Activated naive CD8-positive, alpha-beta T cell treated with anti-CD3 and anti-CD28 coated beads, Interleukin-2, amount 50 U/mL, for 24 hours (primary cell): ENCODE data around the gene RDH12.
"Not testable (repeated sequence)": the region's sequence is repeated elsewhere in the genome, so short reads cannot be mapped to it uniquely, and the experiment has no call there.

ENCODE experiments used
- ATAC-seq: fragments of 150-1000 bp; cut with Tn5 transposase; one replicate; pipeline ENCODE4 v1.10.0; 2021
- DNase-seq: peaks from one replicate; pipeline ENCODE4 v3.0.0; 2021
- H3K27ac Mint-ChIP-seq: one replicate; pipeline ENCODE4 v1.8.0; 2021; ENCODE audit warnings: mild to moderate bottlenecking, mixed read lengths
- H3K27me3 Mint-ChIP-seq: one replicate; pipeline ENCODE4 v1.8.0; 2021; ENCODE audit warnings: mixed read lengths
- H3K36me3 Mint-ChIP-seq: one replicate; pipeline ENCODE4 v1.8.0; 2021; ENCODE audit warnings: low read depth, mixed read lengths
- H3K4me1 Mint-ChIP-seq: one replicate; pipeline ENCODE4 v1.8.0; 2021; ENCODE audit warnings: mixed read lengths
- H3K4me3 Mint-ChIP-seq: one replicate; pipeline ENCODE4 v1.8.0; 2021; ENCODE audit warnings: mild to moderate bottlenecking, moderate library complexity, mixed read lengths
- H3K9me3 Mint-ChIP-seq: one replicate; pipeline ENCODE4 v1.8.0; 2021; ENCODE audit warnings: mixed read lengths

Gene RDH12

DNA sequence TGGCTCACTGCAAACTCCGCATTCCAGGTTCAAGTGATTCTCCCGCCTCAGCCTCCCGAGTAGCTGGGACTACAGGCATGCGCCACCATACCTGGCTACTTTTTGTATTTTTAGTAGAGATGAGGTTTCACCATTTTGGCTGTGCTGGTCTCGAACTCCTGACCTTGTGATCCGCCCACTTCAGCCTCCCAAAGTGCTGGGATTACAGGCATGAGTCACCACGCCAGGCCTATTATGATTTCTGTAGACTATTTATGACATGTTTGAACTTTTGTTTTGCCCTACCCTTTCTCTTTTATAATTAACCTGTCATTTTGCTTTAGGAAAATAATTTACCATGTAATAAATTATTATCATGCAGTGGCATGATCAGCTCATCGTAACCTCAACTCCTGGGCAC lies at the start of gene RDH12:
RDH12 (plus strand) TSS at position 395 of the 400 bp plus-strand sequence. CDS start 20,757 bp downstream, outside the sequence.
- ATAC-seq, DNase-seq, H3K27me3 Mint-ChIP-seq, H3K4me3 Mint-ChIP-seq, H3K9me3 Mint-ChIP-seq, H3K36me3 Mint-ChIP-seq, H3K27ac Mint-ChIP-seq, H3K4me1 Mint-ChIP-seq: not testable (repeated sequence)

DNA sequence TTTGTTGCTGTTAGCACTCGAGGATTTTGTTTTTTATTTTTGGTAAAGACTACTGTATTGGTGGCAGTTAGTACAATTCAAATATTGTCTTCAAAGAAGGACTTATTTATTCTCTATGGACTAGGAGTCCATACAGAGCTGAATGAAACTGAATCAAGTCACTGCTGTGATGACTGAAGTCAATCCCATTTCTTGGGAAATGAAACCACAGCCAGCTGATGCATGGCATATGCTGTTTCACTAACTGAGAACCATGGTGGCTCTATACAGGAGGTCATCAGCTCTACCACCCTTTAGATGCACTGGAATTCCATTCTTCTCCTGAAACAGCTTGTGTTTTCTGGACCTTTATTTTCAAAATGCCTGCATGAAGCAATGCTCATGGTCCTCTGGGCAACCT lies 49.5 kb upstream of the RDH12 start:
- H3K36me3 Mint-ChIP-seq, result peaks cover 28% of the 10 kb centered on the region
- DNase-seq (no peak), ATAC-seq (no peak)
- no peaks in the 10 kb centered on the region for H3K27me3 Mint-ChIP-seq
- no peaks in the 10 kb centered on the region for H3K4me1 Mint-ChIP-seq
- H3K4me3 Mint-ChIP-seq, result no peak overlapping the region
- H3K9me3 Mint-ChIP-seq, result no peaks in the 10 kb centered on the region
- no peak overlapping the region for H3K27ac Mint-ChIP-seq

DNA sequence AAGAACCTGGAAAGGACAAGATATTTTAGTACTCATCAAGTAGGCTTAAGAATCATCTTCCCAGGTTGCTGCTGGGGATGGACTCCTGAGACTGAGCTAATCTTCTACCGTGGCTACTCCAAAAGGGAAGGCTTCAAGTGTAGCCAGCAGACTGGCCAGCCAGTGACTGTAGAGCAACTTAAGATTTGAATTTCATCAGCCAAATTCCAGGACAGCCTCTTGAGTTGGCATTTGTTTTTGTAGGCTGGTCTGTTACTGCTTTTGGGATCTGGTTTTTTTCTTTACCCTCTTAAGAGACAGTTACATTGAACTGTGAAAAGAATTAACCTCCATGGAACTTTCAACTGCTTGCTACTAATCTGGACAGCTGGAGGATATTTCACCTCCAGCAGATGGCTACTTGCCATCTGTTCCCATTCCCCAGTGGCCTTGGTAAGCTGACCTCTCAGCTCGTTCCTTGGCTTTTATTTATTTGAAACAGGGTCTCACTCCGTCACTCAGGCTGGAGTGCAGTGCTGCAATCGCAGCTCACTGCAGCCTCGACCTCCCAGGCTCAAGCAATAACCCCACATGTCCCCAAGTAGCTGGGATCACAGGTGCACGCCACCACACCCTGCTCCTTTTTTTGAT lies 47.9 kb upstream of the RDH12 start:
- H3K4me3 Mint-ChIP-seq, result no peak overlapping the region
- H3K4me1 Mint-ChIP-seq, result no peaks in the 10 kb centered on the region
- ATAC-seq, result no peak
- H3K36me3 Mint-ChIP-seq, result peaks cover 37% of the 10 kb centered on the region
- H3K27ac Mint-ChIP-seq, result no peak overlapping the region
- DNase-seq, result no peak
- no peaks in the 10 kb centered on the region for H3K9me3 Mint-ChIP-seq
- no peaks in the 10 kb centered on the region for H3K27me3 Mint-ChIP-seq

DNA sequence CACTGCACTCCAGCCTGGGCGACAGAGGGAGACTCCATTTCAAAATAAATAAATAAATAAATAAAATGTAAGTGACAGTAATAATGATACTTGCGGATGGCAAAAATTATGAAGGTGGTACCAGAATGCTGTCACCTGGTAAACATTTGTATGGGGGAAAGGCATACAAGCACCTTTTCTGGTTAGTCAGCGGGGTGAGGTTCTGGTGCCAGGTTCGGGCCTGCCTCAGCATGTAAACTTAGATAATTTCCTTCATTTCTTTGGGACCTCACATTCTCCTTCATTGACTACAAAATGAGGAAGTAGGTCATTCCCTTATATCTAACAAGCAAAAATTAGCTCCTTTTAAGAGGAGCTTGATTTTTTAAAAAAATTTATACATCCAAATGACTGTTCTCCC lies 38.1 kb upstream of the RDH12 start:
- no peak overlapping the region for H3K27ac Mint-ChIP-seq
- peaks cover 3% of the 10 kb centered on the region for H3K36me3 Mint-ChIP-seq
- H3K9me3 Mint-ChIP-seq, result no peaks in the 10 kb centered on the region
- peaks cover 40% of the 10 kb centered on the region for H3K4me1 Mint-ChIP-seq
- no peaks in the 10 kb centered on the region for H3K27me3 Mint-ChIP-seq
- DNase-seq (no peak), ATAC-seq (no peak)
- H3K4me3 Mint-ChIP-seq, result no peak overlapping the region

DNA sequence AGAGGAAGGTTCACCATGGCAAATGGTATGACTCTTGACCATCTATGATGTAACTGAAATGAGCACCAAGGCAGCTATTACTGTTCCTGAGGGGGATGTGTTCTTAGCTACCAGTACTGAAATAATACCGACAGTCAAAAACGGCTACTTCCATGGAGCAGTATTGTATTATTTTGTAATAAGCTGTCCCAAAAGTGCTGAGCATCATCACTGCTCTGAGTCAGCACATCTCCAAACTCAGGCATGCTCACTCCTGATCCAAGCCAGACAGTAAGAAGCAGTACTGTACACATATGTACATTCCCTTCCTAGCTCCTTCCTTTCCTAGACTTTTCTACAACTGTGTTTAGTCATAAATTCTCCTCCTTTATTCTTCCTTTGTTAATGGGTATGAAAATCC lies 35.8 kb upstream of the RDH12 start:
- H3K36me3 Mint-ChIP-seq, result no peaks in the 10 kb centered on the region
- H3K4me3 Mint-ChIP-seq, result no peak overlapping the region
- H3K4me1 Mint-ChIP-seq, result peaks cover 50% of the 10 kb centered on the region
- ATAC-seq (no peak), DNase-seq (no peak)
- no peaks in the 10 kb centered on the region for H3K9me3 Mint-ChIP-seq
- H3K27me3 Mint-ChIP-seq, result no peaks in the 10 kb centered on the region
- no peak overlapping the region for H3K27ac Mint-ChIP-seq

DNA sequence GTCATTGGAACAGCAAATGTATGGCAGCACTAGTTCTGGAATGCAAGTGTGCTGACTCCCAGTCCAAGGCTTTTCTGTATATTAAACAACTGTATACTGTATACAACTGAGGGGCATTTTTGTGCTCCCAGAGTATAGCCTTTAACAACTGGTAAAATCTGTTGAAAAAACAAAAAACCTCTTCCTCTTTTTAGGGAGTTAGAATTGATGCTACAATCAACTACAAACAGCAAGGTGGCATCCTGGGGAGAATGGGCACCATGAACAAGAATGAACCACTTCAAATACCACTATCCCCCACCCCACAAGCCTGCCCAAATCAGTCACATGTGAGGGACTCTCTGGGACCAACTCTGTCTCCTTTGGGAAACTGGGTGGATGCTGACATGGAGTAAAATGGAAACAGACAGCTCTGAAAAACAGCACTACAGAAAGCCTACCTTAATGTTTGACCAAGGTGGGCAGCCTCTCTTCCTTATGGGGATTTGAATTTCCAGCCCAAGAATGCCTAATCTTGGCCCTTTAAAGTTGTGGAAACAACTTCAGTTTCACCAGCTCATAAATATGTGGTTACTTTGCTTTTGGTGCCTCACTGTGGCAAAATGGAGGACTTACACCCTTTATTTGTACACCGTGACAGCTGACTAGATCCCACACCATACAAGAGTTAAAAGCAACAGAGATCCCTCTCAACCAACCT lies 34.8 kb upstream of the RDH12 start:
- ATAC-seq (peak; percentile 77), DNase-seq (no peak)
- Mint-ChIP-seq H3K4me1 (peaks cover 56% of the 10 kb centered on the region), H3K4me3 (no peak overlapping the region), H3K27me3 (no peaks in the 10 kb centered on the region), H3K27ac (peak overlapping the region; percentile 58), H3K36me3 (no peaks in the 10 kb centered on the region), H3K9me3 (no peaks in the 10 kb centered on the region)

DNA sequence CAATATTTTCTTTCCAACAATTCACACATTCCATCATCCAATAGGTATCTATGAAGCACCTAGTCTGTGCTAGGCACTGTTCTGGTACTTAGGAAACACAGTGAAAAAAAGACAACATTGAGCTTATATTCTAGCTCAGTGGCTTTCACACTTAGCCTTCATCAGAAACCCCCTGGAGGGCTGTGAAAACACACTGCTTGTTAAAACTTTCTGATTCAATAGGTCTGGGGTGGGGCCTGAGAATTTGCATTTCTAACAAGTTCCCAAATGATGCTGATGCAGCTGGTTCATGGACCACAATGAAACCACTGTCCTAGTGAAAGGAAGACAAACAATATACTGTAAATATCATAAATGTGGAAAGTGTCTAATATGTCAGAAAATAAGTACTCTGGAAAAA lies 33.1 kb upstream of the RDH12 start:
- DNase-seq (no peak), ATAC-seq (peak; percentile 60)
- no peaks in the 10 kb centered on the region for H3K27me3 Mint-ChIP-seq
- H3K27ac Mint-ChIP-seq, result peak overlapping the region; percentile 28
- H3K9me3 Mint-ChIP-seq, result no peaks in the 10 kb centered on the region
- H3K4me1 Mint-ChIP-seq, result peaks cover 62% of the 10 kb centered on the region
- H3K4me3 Mint-ChIP-seq, result no peak overlapping the region
- no peaks in the 10 kb centered on the region for H3K36me3 Mint-ChIP-seq

DNA sequence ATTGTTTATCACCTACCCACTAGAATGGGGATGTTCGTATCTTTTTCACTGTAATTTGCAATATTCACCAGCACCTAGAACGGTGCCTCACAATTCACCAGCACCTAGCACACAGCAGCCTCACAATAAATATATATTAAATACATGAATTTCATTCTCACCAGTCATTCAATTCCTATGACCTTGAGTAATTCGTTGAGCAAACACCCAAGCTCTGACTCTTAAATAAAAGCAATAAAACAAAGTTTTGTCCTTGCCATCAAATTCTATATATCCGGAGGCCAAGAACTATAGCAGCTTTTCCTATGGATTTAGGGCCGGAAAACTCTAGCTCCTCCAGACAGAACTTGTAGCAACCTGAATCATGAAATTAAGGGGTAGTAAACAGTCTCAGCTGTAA lies 28.2 kb upstream of the RDH12 start:
- peaks cover 37% of the 10 kb centered on the region for H3K4me1 Mint-ChIP-seq
- no peaks in the 10 kb centered on the region for H3K27me3 Mint-ChIP-seq
- DNase-seq (no peak), ATAC-seq (no peak)
- H3K9me3 Mint-ChIP-seq, result no peaks in the 10 kb centered on the region
- H3K36me3 Mint-ChIP-seq, result peaks cover 16% of the 10 kb centered on the region
- peak overlapping the region; percentile 91 for H3K4me3 Mint-ChIP-seq
- peak overlapping the region; percentile 75 for H3K27ac Mint-ChIP-seq

DNA sequence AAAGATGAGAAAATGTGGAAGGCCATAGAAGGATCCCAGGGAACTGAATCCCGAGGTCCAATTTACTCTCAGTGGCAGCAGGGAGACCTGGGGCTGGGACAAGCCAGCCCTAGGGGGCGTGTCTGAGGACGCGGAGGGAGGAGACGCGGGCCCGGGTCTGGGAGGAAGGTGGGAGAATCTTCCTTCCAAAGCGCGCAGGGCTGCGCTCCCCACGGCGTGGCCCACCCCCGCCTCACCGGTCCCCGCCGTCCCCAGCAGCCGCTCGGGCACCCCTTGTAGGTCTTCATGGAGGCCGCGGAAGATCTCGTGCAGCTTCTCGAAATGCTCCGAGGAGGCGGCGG lies 27.6 kb upstream of the RDH12 start:
- no peaks in the 10 kb centered on the region for H3K27me3 Mint-ChIP-seq
- peak overlapping the region; percentile 75 for H3K27ac Mint-ChIP-seq
- H3K4me1 Mint-ChIP-seq, result peaks cover 30% of the 10 kb centered on the region

DNA sequence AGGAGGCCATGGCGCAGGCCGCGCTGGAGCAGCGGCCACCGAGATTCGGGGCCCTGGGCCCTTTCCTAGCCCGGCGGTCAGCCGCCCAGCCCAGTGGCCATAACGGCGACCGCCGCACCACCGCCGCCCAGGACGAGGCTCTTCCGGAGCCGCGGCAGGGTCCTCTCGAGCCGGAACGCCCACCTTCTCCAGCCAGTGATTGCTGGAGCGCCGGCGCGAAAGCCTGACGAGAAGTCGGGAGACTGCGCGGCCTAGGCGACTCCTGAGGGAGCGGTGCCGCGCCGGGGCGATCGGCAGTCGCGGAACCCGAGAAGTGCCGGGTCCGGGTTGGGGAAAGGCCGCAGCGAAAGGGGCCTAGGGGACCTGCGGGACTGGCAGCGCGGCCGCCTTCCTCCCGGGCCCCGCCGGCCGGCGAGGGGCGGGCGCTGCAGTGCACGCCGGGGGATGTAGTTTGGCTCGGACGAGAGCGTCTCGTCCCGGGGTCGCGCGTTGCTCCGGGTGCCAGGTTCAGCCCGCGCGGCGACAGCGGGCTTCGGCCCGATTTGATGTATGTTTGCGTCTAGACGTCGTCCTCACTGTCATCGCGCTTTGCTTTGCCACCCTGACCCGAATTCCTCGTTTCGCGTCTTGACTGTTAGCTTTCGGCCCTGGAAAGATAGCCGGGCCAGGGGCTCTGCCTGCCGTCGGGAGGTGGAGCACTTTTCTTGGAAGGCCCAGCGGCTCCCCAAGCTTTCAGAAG lies 27.0 kb upstream of the RDH12 start, which contains the start of gene VTI1B:
VTI1B (minus strand) TSS at position 153 of the 739 bp plus-strand sequence; CDS start at position 10, 143 bp downstream.
- peak within 1 kb of the TSS; percentile 91 for H3K4me3 Mint-ChIP-seq
- H3K4me1 Mint-ChIP-seq, result peaks cover 27% of the 10 kb centered on the region
- no peaks in the 10 kb centered on the region for H3K9me3 Mint-ChIP-seq
- H3K27ac Mint-ChIP-seq, result peak within 1 kb of the TSS; percentile 75
- no peaks in the 10 kb centered on the region for H3K27me3 Mint-ChIP-seq
- peaks cover 16% of the 10 kb centered on the region for H3K36me3 Mint-ChIP-seq
- DNase-seq, result peak; percentile 81
- ATAC-seq, result peak; percentile 95

More for the DNA sequence above, 27.6 kb upstream of the RDH12 start:
- peak; percentile 62 for DNase-seq
- H3K9me3 Mint-ChIP-seq, result no peaks in the 10 kb centered on the region
- ATAC-seq, result peak; percentile 69
- H3K36me3 Mint-ChIP-seq, result peaks cover 16% of the 10 kb centered on the region
- H3K4me3 Mint-ChIP-seq, result peak overlapping the region; percentile 91

DNA sequence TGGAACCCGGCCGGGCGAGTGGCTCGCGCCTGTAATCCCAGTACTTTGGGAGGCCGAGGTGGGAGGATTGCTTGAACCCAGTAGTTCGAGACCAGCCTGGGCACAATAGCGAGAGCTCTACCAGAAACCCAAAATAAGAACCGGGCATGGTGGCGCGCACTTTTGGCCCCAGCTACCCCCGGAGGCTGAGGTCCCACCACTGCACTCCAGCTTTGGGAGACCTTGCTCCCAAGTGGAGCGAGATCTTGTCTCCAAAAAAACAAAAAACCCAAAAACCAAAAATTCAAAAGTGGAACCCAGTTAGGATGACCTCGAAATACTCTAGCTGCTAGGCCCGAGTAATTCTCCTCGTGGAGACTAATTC lies 26.5 kb upstream of the RDH12 start:
- Mint-ChIP-seq H3K27me3 (no peaks in the 10 kb centered on the region), H3K9me3 (no peaks in the 10 kb centered on the region), H3K4me3 (peak overlapping the region; percentile 91), H3K4me1 (peaks cover 31% of the 10 kb centered on the region), H3K36me3 (peaks cover 22% of the 10 kb centered on the region), H3K27ac (peak overlapping the region; percentile 75)
- ATAC-seq, result no peak
- DNase-seq, result no peak

DNA sequence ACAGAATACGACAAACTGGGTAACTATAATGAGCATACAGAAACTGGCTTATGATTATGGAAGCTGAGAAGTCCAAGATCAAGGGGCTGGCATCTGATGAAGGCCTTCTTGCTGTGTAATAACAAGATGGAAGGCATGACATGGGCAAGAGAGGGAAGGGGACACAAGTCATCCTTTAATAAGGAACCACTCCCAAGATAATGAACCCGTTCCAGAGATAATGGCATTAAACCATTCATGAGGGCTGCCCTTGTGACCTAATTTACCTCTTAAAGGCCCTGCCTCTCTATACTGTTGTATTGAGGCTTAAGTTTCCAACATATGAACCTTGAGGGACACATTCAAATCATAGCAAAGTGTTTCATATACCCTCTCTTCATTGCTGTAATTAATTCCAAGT lies 22.7 kb upstream of the RDH12 start:
- Mint-ChIP-seq H3K27me3 (no peaks in the 10 kb centered on the region), H3K4me3 (no peak overlapping the region), H3K9me3 (no peaks in the 10 kb centered on the region), H3K27ac (no peak overlapping the region), H3K4me1 (peaks cover 25% of the 10 kb centered on the region), H3K36me3 (peaks cover 49% of the 10 kb centered on the region)
- DNase-seq (no peak), ATAC-seq (no peak)

DNA sequence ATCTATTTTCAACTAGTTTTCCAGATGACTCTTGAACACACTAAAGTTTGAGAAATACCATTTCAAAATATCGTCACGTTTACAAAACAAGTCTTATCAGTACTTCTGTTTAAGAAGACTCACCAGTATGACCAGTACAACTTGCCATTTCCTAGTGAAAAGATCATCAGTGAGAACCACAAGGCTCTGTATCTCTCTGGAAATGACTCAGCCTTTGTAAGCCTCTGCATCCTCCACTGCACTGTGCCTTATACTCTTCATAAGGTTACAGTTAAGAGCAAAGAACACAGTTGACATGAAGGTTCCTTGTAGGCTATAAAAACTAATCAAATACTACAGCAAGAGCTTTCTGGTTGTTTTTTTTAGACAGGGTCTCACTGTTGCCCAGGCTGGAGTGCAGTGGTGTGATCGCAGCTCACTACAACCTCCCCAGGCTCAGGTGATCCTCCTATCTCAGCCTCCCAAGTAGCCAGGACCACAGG lies 21.5 kb upstream of the RDH12 start:
- peaks cover 26% of the 10 kb centered on the region for H3K4me1 Mint-ChIP-seq
- H3K27ac Mint-ChIP-seq, result peak overlapping the region; percentile 61
- no peaks in the 10 kb centered on the region for H3K27me3 Mint-ChIP-seq
- ATAC-seq (peak; percentile 98), DNase-seq (no peak)
- peaks cover 60% of the 10 kb centered on the region for H3K36me3 Mint-ChIP-seq
- no peak overlapping the region for H3K4me3 Mint-ChIP-seq
- H3K9me3 Mint-ChIP-seq, result no peaks in the 10 kb centered on the region

DNA sequence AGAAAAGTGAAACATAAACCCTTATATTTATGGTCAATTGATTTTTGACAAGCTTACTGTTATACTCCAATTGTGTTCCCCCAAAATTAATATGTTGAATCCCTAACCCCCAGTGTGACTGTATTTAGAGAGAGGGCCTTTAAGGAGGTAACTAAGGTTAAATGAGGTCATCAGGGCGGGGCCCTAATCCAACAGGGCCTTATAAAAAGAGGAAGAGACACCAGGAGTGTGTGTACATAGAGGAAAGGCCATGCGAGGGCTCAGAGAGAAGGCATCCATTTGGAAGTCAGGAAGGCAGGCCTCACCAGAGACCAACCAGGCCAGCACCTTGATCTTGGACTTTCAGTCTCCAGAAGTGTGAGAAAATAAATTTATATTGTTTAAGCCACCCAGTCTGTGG lies 20.7 kb upstream of the RDH12 start:
- H3K9me3 Mint-ChIP-seq, result no peaks in the 10 kb centered on the region
- H3K4me3 Mint-ChIP-seq, result no peak overlapping the region
- no peak overlapping the region for H3K27ac Mint-ChIP-seq
- DNase-seq (no peak), ATAC-seq (no peak)
- H3K27me3 Mint-ChIP-seq, result no peaks in the 10 kb centered on the region
- peaks cover 21% of the 10 kb centered on the region for H3K4me1 Mint-ChIP-seq
- peaks cover 62% of the 10 kb centered on the region for H3K36me3 Mint-ChIP-seq

DNA sequence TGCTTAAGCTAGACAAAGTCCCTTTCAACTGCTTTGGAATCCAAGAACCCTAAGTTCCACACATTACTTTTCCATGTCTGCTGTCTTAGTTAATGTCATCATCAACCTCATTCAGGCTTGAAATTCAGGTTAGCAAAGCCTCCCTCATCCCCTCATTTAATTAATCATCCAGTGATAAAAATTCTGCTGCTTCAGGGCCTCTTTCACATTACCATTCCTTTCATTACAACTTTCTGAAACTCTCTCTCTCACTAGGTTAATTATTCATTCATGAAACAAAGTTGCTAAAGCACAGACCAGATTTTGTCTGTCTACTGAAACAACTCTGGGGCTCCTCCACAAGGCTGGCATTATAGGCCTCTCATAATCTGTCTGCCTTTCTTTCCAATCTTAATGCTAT lies 17.8 kb upstream of the RDH12 start:
- ATAC-seq, result no peak

More for the DNA sequence above, 17.8 kb upstream of the RDH12 start:
- H3K36me3 Mint-ChIP-seq, result peaks cover 67% of the 10 kb centered on the region
- no peaks in the 10 kb centered on the region for H3K9me3 Mint-ChIP-seq
- DNase-seq, result no peak
- no peak overlapping the region for H3K4me3 Mint-ChIP-seq
- peaks cover 21% of the 10 kb centered on the region for H3K4me1 Mint-ChIP-seq
- no peak overlapping the region for H3K27ac Mint-ChIP-seq
- H3K27me3 Mint-ChIP-seq, result no peaks in the 10 kb centered on the region
